ENCODE measurements around the gene NFE2L3. TPM values are rescaled to one million over a fixed set of nuclear protein-coding genes. Genes with fewer than 3 reads are reported as not detected.

NFE2L3 gene
- total and polyA plus RNA-seq, 2 donors (not counting 3 experiments of a cell fraction or from before 2014, with no cell fraction given) = 29.6 to 40.2 TPM

- peaks cover 12 to 17% of the 10 kb centered on the region in 2 experiments for H3K27me3 ChIP-seq (ENCODE audit: control insufficient read depth in 2 of 2, insufficient read depth in 2 of 2, low read length in 2 of 2)
- no peaks in the 10 kb centered on the region for H3K4me1 ChIP-seq (ENCODE audit: control insufficient read depth, extremely low read depth, insufficient read depth, low read length)
- H3K9me1 ChIP-seq (replicated peaks; ENCODE audit: control insufficient read depth, extremely low read depth, insufficient read depth, low read length) = no peaks in the 10 kb centered on the region
- intact Hi-C loops (cut with micrococcal nuclease) (no loop called here), dilution Hi-C loops (cut with MboI; ENCODE audit: extremely low pct_ligation_motif_present, low sequenced_read_pairs) (no loop called here)
- DNase-seq (ENCODE audit: low read depth, low spot score) (no peak), FAIRE-seq (no peak)
- H3K4me3 ChIP-seq (replicated peaks in 1 of 3; ENCODE audit: insufficient read depth in 1 of 3, low read depth in 1 of 3, low read length in 3 of 3) = no peak overlapping the region
- H3K79me2 ChIP-seq (ENCODE audit: control insufficient read depth, insufficient read depth, low read length) = no peaks in the 10 kb centered on the region
- TF ChIP-seq EZH2 (IDR thresholded peaks at IDR 0.05; ENCODE audit: borderline replicate concordance, low read depth, low read length, severe bottlenecking) (no peak), MAX (IDR thresholded peaks at IDR 0.05; ENCODE audit: insufficient read depth, insufficient read length) (no peak), CTCF (IDR thresholded peaks at IDR 0.05; ENCODE audit: extremely low read depth in 1 of 2, insufficient read depth in 1 of 2, low read depth in 1 of 2, low read length in 2 of 2) (no peak), MYC (IDR thresholded peaks at IDR 0.05; ENCODE audit: low read depth, low read length) (no peak), GATA2 (IDR thresholded peaks at IDR 0.05; ENCODE audit: insufficient read depth, insufficient read length, low read depth, low read length) (no peak), POLR2A (IDR thresholded peaks at IDR 0.05; ENCODE audit: low read depth, low read length) (no peak), JUN (IDR thresholded peaks at IDR 0.05; ENCODE audit: borderline replicate concordance, insufficient read depth, insufficient read length, low read depth) (no peak), POLR2AphosphoS5 (IDR thresholded peaks at IDR 0.05; ENCODE audit: insufficient read depth, low read depth, low read length) (no peak), FOS (IDR thresholded peaks at IDR 0.05; ENCODE audit: borderline replicate concordance, insufficient read depth, low read length) (no peak)
- no peak overlapping the region for H3K4me2 ChIP-seq (ENCODE audit: insufficient read depth, low read length)
- no peak overlapping the region for H3K27ac ChIP-seq (ENCODE audit: insufficient read depth, low read depth, low read length)
- CTCF ChIA-PET = interaction anchor here (1.1 to 1.6 kb wide), 2 partner anchors 10 to 40 kb away, joined by 3 read pairs; no protein-coding TSS in a partner anchor
- POLR2A ChIA-PET = no interaction called here
- no peaks in the 10 kb centered on the region for H4K20me1 ChIP-seq (replicated peaks; ENCODE audit: control insufficient read depth, extremely low read depth, insufficient read depth, low read length)
- no peaks in the 10 kb centered on the region for H3K36me3 ChIP-seq (ENCODE audit: control insufficient read depth in 2 of 2, extremely low read depth in 1 of 2, insufficient read depth in 2 of 2, low read length in 2 of 2)
- no TSS peak for BruUV-seq (replicated peaks)
- H3K9ac ChIP-seq (replicated peaks; ENCODE audit: extremely low read depth, insufficient read depth, low read length) = no peak overlapping the region
- no peak overlapping the region for H2AFZ ChIP-seq (ENCODE audit: low read depth, low read length)
- no peaks in the 10 kb centered on the region for H3K9me3 ChIP-seq (replicated peaks; ENCODE audit: control insufficient read depth, insufficient read depth, low read length)
Measured at GRCh38 chr7:26131056-26131589, 20.9 kb upstream of the NFE2L3 start.

All from endothelial cell of umbilical vein (primary cell).